Neuron (in vitro differentiated cells): ENCODE measurements around the gene IST1.
"Not testable (repeated sequence)": the region's sequence is repeated elsewhere in the genome, so short reads cannot be mapped to it uniquely, and the experiment has no call there.

Source experiments
- H2AFZ ChIP-seq: one replicate; pipeline ENCODE4 v1.6.1; 2013; ENCODE audit warnings: low read depth, mild to moderate bottlenecking, inconsistent platforms, low read length, moderate library complexity
- H3K27me3 ChIP-seq: one replicate; pipeline ENCODE4 v1.6.1; 2013; ENCODE audit warnings: low read length; ENCODE audit not compliant: insufficient read depth
- H3K36me3 ChIP-seq: one replicate; pipeline ENCODE4 v1.6.1; 2013; ENCODE audit warnings: low read length; ENCODE audit not compliant: insufficient read depth
- H3K4me1 ChIP-seq: one replicate; pipeline ENCODE4 v1.6.1; 2013; ENCODE audit warnings: low read length; ENCODE audit not compliant: insufficient read depth
- H3K4me3 ChIP-seq: 2 replicates; pipeline ENCODE4 v1.5.1; 2013; ENCODE audit warnings: mild to moderate bottlenecking, low read length, moderate library complexity
- H3K9me3 ChIP-seq: one replicate; pipeline ENCODE4 v1.6.1; 2013; ENCODE audit warnings: low read length

Gene IST1

DNA sequence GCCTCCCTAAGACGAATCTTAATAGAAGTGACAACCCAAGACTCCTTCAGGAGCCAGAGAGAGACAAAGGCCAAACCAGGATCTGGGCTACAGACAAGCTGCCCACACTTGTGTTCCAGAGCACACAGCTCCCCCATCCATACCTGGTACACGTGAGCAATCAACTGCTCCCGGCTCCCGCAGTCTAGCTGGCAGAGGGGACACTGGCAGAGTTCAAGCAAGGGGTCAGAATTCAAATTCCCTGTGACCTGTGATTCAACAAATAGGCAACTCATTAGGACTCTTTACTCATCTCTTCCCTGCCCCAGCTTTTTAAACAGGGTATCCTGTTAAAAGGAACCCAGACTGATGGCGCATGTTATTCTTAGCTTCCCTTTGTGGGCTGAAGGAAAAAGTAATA, 31.3 kb upstream of the IST1 start:
- Histone ChIP-seq H3K4me3 (no peak overlapping the region), H2AFZ (no peak overlapping the region), H3K4me1 (no peaks in the 10 kb centered on the region), H3K27me3 (no peaks in the 10 kb centered on the region), H3K36me3 (peaks cover 79% of the 10 kb centered on the region), H3K9me3 (no peaks in the 10 kb centered on the region)

DNA sequence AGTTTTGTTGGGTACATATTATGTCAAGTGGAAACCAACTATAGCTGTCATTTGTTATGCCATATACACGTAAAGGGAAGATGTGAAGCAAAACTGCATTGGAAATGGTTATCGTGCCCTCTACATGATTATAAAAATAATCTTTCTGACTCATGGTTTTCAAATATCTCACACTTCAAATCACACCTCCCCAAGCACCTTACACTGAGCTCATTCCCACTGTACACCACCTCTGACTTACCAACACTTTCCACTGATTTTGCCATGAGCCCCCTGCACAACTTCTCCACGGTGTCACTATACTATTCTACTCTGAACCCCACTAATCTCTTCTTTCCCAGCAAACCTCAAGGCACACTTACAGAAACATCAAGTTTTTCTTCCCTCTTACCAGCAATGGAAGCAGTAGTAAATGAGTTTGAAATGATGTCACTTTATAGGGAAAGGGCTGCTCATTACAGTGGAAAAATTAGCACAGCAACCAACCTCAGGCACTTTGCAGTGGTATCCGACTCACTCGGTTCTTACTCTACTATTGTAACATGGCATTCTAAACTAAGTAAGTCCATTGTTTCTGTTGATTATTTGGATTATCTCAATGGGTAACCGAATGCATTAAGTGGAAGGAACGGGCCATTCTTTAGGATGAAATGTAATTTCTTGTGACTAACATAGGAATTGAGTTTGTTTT, 30.0 kb upstream of the IST1 start:
- Histone ChIP-seq H3K4me1 (no peaks in the 10 kb centered on the region), H3K9me3 (no peaks in the 10 kb centered on the region), H2AFZ (no peak overlapping the region), H3K27me3 (no peaks in the 10 kb centered on the region), H3K36me3 (peaks cover 79% of the 10 kb centered on the region), H3K4me3 (no peak overlapping the region)

GRCh38 chr16:71867175-71867574, 28.2 kb upstream of the IST1 start:
- H3K4me1 ChIP-seq, H3K9me3 ChIP-seq, H3K27me3 ChIP-seq, H2AFZ ChIP-seq, H3K4me3 ChIP-seq: not testable (repeated sequence)
- peaks cover 77% of the 10 kb centered on the region for H3K36me3 ChIP-seq

- peaks cover 74% of the 10 kb centered on the region for H3K36me3 ChIP-seq
- no peaks in the 10 kb centered on the region for H3K27me3 ChIP-seq
- no peak overlapping the region for H3K4me3 ChIP-seq
- H3K4me1 ChIP-seq = no peaks in the 10 kb centered on the region
- no peaks in the 10 kb centered on the region for H3K9me3 ChIP-seq
- H2AFZ ChIP-seq = no peak overlapping the region
These were observed 27.4 kb upstream of the IST1 start for GRCh38 chr16:71867939-71868338.

- H3K4me3 ChIP-seq = no peak overlapping the region
- no peaks in the 10 kb centered on the region for H3K27me3 ChIP-seq
- H3K36me3 ChIP-seq = peaks cover 70% of the 10 kb centered on the region
- no peaks in the 10 kb centered on the region for H3K9me3 ChIP-seq
- no peaks in the 10 kb centered on the region for H3K4me1 ChIP-seq
- H2AFZ ChIP-seq = no peak overlapping the region
These were observed 26.2 kb upstream of the IST1 start for GRCh38 chr16:71869089-71869488.

- Histone ChIP-seq H2AFZ (no peak overlapping the region), H3K27me3 (no peaks in the 10 kb centered on the region), H3K4me3 (no peak overlapping the region), H3K36me3 (peaks cover 64% of the 10 kb centered on the region), H3K4me1 (no peaks in the 10 kb centered on the region), H3K9me3 (no peaks in the 10 kb centered on the region)
These were observed 24.5 kb upstream of the IST1 start for GRCh38 chr16:71870818-71871217.

GRCh38 chr16:71873199-71873598, 22.1 kb upstream of the IST1 start:
- H2AFZ ChIP-seq = no peak overlapping the region
- H3K4me1 ChIP-seq = no peaks in the 10 kb centered on the region
- H3K9me3 ChIP-seq = no peaks in the 10 kb centered on the region
- peaks cover 66% of the 10 kb centered on the region for H3K36me3 ChIP-seq
- no peaks in the 10 kb centered on the region for H3K27me3 ChIP-seq
- no peak overlapping the region for H3K4me3 ChIP-seq

DNA sequence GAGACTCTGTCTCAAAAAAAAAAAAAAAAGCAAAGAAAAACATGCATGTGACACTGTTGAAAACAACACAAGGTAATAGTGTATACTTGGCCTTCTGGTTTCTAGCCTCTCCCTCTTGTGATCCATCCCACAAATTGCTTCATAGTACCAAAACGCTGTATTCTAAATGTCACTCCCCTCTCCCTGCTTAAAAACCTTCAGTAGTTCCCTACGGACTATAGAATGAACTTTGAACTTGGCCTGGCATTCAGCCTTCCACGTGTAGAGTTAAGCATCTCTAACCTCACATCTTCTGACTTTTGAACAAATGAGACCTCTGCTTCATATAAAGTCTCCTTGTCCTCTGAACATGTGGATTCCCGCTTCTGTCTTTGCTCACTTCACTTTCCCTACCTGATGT, 16.4 kb upstream of the IST1 start:
- Histone ChIP-seq H3K4me1 (peaks cover 12% of the 10 kb centered on the region), H3K27me3 (no peaks in the 10 kb centered on the region), H3K36me3 (peaks cover 63% of the 10 kb centered on the region), H3K9me3 (no peaks in the 10 kb centered on the region), H2AFZ (no peak overlapping the region), H3K4me3 (no peak overlapping the region)

- peaks cover 54% of the 10 kb centered on the region for H3K36me3 ChIP-seq
These were observed 15.2 kb upstream of the IST1 start for GRCh38 chr16:71880176-71880575.

GRCh38 chr16:71882505-71883167, 12.7 kb upstream of the IST1 start:
- H2AFZ ChIP-seq = no peak overlapping the region
- no peaks in the 10 kb centered on the region for H3K9me3 ChIP-seq
- peaks cover 12% of the 10 kb centered on the region for H3K4me1 ChIP-seq
- H3K4me3 ChIP-seq = peak overlapping the region; percentile 97
- H3K36me3 ChIP-seq = peaks cover 37% of the 10 kb centered on the region
- H3K27me3 ChIP-seq = no peaks in the 10 kb centered on the region

More at GRCh38 chr16:71880176-71880575, 15.2 kb upstream of the IST1 start:
- Histone ChIP-seq H3K9me3 (no peaks in the 10 kb centered on the region), H2AFZ (no peak overlapping the region), H3K4me1 (peaks cover 12% of the 10 kb centered on the region), H3K27me3 (no peaks in the 10 kb centered on the region), H3K4me3 (no peak overlapping the region)

DNA sequence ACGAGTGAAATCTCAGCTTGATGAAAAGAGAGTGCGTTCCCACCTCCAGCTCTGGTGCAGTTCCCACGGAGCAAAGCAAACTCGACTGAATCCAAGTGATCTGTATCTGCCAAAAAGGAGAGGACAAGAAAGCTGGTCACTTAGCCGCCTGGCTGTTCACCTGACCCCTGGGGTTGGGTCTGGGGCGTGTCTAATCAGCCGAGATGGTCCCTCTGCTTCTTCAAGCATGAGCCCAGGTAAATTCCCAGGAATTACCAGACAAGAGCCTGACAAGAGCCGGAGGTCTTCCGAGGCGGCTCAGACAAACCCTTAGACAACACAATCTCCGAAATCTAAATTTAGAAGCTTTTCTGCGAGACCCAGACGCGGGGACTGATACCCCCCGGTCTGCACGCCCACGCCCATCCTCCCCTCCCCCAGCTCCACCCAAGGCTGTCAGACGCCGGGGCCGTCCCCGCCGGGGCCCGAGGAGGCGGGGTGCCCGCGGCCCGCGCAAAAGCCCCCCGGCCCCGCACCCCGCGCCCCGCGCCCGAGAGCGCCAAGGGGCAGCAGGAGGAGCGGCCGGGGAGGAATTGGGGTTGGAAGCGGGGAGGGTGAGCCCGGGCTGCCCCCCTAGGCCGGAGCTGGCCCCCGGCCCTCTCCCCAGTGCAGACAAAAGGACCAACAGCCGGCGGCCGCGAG, 12.0 kb upstream of the IST1 start:
- peak overlapping the region; percentile 100 for H2AFZ ChIP-seq
- peak overlapping the region; percentile 97 for H3K4me3 ChIP-seq
- peaks cover 32% of the 10 kb centered on the region for H3K36me3 ChIP-seq

DNA sequence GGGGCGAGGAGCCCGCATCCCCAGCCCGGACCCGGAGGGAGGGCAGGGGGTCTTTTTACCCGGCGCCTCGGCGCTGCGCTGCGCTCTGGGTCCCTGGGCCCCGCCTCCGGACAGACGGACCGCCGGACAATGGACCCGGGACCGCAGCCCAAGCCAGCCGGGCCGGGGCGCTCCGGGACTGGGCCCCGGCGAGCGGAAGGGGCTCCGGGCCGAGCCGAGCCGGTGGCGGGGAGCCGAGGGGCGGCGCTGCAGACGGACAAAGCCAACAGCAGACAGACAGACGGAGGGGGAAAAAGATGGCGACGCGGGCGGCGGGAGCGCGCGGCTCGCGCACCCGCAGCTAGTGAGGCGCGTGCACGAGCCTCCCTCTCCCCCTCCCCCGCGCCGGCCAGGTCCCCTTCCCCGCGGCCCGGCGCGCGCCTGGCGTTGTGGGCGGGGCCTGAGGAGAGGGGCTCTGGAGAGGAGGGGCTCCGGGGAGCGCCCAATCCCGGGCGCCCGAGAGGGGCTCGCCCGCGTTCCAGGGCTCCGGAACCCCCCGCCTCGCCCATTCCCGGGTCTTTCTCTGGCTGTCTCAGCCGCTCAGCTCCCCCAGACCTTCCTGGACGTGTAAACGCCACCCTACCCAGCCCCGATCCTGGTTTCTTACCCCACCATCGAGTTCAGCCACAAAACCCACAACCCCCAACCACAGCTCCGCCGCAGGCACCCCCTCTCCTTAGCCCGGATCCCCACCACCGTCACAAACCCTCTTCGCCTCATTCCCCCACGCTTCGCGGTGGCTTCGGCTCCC, 11.3 kb upstream of the IST1 start, which contains the start of gene ZNF821:
Gene ZNF821, minus strand, starts transcription at position 334 of the 790 bp plus-strand sequence. CDS start 4,236 bp downstream, outside the sequence.
- H3K36me3 ChIP-seq = peaks cover 25% of the 10 kb centered on the region
- H2AFZ ChIP-seq = peak within 1 kb of the TSS; percentile 100
- peaks cover 12% of the 10 kb centered on the region for H3K4me1 ChIP-seq
- peak within 1 kb of the TSS; percentile 97 for H3K4me3 ChIP-seq
- no peaks in the 10 kb centered on the region for H3K27me3 ChIP-seq
- H3K9me3 ChIP-seq = no peaks in the 10 kb centered on the region

More for the DNA sequence above, 12.0 kb upstream of the IST1 start:
- Histone ChIP-seq H3K9me3 (no peaks in the 10 kb centered on the region), H3K4me1 (peaks cover 12% of the 10 kb centered on the region), H3K27me3 (no peaks in the 10 kb centered on the region)
